ENCODE results near the gene ADSL.

GRCh38 chr22:40399621-40400020 is 53.3 kb downstream of the ADSL start:
- TF ChIP-seq EP300 (IDR thresholded peaks at IDR 0.05; ENCODE audit: borderline replicate concordance in 1 of 2, low read depth in 1 of 2, low read length in 1 of 2) (no peak), CTCF (IDR thresholded peaks at IDR 0.05) (no peak), TEAD4 (IDR thresholded peaks at IDR 0.05; ENCODE audit: borderline replicate concordance, insufficient read depth) (no peak), RAD21 (IDR thresholded peaks at IDR 0.05; ENCODE audit: low read length) (no peak)

Data from SK-N-SH (cell line).